Natural killer cell treated with Interleukin-12 subunit alpha and Interleukin-12 subunit beta and Interleukin-15 and Interleukin-18, amount 100 ng/mL, for 72 hours (primary cell): ENCODE results near the gene TMCC3. TPM values are rescaled to one million over a fixed set of nuclear protein-coding genes. Genes with fewer than 3 reads are reported as not detected.

Source experiments
- ATAC-seq, 2 donors: fragments of 150-1000 bp; cut with Tn5 transposase in 1 of 2; sonication (Bioruptor Pico), chemical (Tn5 transposase) in 1 of 2; 2 replicates each; pipeline ENCODE4 v1.10.0; 2021
- DNase-seq: peaks from one replicate; pipeline ENCODE4 v3.0.0; 2022; ENCODE audit warnings: low spot score
- H3K27ac Mint-ChIP-seq, 2 donors: 1 replicate in 1 of 2; 2 replicates in 1 of 2; pipeline ENCODE4 v1.8.0; 2022; ENCODE audit warnings: mixed read lengths in 2 of 2, mild to moderate bottlenecking in 1 of 2, moderate library complexity in 1 of 2
- H3K27me3 Mint-ChIP-seq, 2 donors: 1 replicate in 1 of 2; 2 replicates in 1 of 2; pipeline ENCODE4 v1.8.0; 2022; ENCODE audit warnings: mixed read lengths in 2 of 2
- H3K36me3 Mint-ChIP-seq: one replicate; pipeline ENCODE4 v1.8.0; 2022; ENCODE audit warnings: mixed read lengths
- H3K4me1 Mint-ChIP-seq, 2 donors: 1 replicate in 1 of 2; 2 replicates in 1 of 2; pipeline ENCODE4 v1.8.0; 2022; ENCODE audit warnings: low read depth in 2 of 2, mixed read lengths in 2 of 2, mild to moderate bottlenecking in 1 of 2
- H3K4me3 Mint-ChIP-seq: one replicate; pipeline ENCODE4 v1.8.0; 2022; ENCODE audit warnings: mixed read lengths
- H3K9me3 Mint-ChIP-seq: 2 replicates; pipeline ENCODE4 v1.8.0; 2022; ENCODE audit warnings: mixed read lengths
- total RNA-seq, 2 donors: library from RNA; stranded (reverse); gene quantifications; one replicate each; pipeline ENCODE4 v1.2.3, GENCODE V29; 2022

TMCC3 gene
- total RNA-seq, 2 donors from 2014 or later: 1.8 to 3.5 TPM

DNA sequence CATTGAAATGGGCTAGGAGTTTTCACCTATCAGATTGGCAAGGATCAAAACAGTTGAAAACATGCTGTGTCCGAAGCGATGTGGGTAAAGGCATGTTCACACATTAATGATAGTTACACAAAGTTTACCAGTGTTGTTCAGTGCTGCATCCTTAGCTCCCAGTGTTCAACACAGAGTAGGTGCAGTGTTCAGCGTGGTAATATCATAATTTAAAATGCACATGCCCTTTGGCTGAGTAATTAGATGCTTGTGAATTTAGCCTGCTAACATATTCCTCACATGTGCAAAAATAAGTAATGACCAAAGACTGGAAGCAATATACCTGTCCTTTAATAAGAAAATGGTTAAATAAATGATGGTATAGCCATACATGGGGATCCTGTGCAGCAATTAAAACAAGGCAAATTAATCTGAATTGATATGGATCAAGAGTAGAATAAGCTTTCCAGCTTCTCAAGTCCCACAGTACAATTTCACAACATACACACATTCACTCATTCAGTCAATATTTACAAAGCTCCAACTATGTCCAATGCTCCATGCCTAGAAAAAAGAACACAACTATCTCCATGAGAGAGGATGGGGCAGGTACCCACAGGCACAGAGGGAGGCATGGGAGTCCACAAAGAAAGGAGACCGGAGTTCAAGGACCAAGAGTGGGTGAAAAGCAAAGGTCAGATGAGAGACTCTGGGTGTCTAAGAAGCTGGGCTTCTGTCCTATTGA lies 12.8 kb downstream of the TMCC3 start:
- no peak for DNase-seq
- H3K27me3 Mint-ChIP-seq: no peaks in the 10 kb centered on the region
- no peak overlapping the region for H3K4me3 Mint-ChIP-seq
- no peaks in the 10 kb centered on the region for H3K36me3 Mint-ChIP-seq
- no peak overlapping the region for H3K27ac Mint-ChIP-seq
- no peaks in the 10 kb centered on the region for H3K9me3 Mint-ChIP-seq
- ATAC-seq: no peak
- peaks cover 21 to 23% of the 10 kb centered on the region in 2 donors for H3K4me1 Mint-ChIP-seq

DNA sequence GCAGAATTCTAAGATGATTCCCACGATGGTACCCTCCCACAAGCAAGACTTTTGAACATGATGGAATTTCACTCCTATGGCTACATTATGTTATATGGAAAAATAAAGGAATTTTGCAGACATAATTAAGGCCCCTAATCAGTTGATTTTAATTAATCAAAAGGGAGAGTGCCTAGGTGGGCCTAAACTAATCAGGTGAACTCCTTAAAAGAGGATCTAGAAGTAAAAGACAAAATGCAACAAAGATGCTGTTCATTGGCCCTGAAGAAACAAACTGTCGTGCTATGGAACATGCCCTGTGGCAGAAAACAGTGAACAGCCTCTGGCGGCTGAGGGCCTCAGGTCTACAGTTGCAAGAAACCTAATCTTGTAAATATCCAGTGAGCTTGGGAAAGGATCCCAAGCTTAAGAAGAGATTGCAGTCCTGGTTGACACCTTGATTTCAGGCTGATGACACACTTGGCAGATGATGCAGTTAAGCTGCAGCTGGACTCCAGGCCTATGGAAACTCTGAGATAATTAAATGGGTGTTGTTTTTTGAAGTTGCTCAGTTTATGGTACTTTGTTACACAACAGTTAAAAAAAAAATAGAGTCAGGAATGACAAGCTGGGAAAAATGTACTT lies 13.8 kb downstream of the TMCC3 start:
- H3K27ac Mint-ChIP-seq: no peak overlapping the region
- DNase-seq (no peak), ATAC-seq (no peak)
- no peaks in the 10 kb centered on the region for H3K9me3 Mint-ChIP-seq
- H3K4me3 Mint-ChIP-seq: no peak overlapping the region
- no peaks in the 10 kb centered on the region for H3K36me3 Mint-ChIP-seq
- H3K4me1 Mint-ChIP-seq: peaks cover 19 to 20% of the 10 kb centered on the region in 2 donors
- no peaks in the 10 kb centered on the region for H3K27me3 Mint-ChIP-seq

DNA sequence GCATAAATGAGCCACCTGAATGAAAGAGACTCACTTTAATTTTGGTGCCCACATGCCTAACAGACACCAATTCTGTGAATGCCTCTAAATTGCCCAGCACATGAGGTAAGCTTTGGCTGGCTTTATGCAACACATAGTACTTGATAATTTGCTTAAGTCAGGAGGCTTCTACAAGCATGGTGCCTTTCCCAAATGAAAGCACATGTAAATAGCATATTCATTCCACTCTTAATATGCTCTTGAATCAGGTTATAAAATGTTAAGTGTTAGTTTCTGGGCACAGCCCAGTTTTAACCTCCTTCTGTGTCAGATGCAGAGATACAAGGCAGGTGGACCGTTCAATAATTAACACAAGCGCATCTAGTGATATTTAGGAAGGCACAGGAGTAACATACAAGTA lies 15.6 kb downstream of the TMCC3 start:
- no peaks in the 10 kb centered on the region for H3K9me3 Mint-ChIP-seq
- no peaks in the 10 kb centered on the region for H3K36me3 Mint-ChIP-seq
- H3K4me3 Mint-ChIP-seq: no peak overlapping the region
- H3K4me1 Mint-ChIP-seq: peaks cover 7 to 8% of the 10 kb centered on the region in 2 donors
- ATAC-seq: no peak
- no peak for DNase-seq
- no peak overlapping the region for H3K27ac Mint-ChIP-seq
- H3K27me3 Mint-ChIP-seq: no peaks in the 10 kb centered on the region

DNA sequence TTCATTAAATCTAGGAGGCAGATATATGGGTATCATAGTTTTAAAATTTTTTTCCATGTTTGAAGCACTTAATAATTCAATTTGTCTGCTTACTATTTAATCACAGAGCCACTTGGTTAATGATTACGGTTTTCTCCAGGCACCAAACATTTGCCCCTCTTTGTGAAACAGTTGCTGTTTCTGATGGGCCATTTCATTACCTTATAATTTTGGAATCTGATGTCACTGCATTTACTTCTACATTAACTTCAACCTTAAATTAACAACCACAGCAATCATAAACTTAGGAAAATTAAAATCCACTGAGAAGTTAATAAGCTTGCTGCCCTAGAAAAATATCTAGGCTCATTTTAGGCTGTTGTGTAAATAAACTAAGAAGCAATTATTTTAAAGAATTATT lies 17.0 kb downstream of the TMCC3 start:
- no peaks in the 10 kb centered on the region for H3K36me3 Mint-ChIP-seq
- no peaks in the 10 kb centered on the region for H3K27me3 Mint-ChIP-seq
- ATAC-seq: no peak
- no peaks in the 10 kb centered on the region for H3K9me3 Mint-ChIP-seq
- peaks cover 4 to 6% of the 10 kb centered on the region in 2 donors for H3K4me1 Mint-ChIP-seq
- H3K4me3 Mint-ChIP-seq: no peak overlapping the region
- no peak for DNase-seq
- H3K27ac Mint-ChIP-seq: no peak overlapping the region

DNA sequence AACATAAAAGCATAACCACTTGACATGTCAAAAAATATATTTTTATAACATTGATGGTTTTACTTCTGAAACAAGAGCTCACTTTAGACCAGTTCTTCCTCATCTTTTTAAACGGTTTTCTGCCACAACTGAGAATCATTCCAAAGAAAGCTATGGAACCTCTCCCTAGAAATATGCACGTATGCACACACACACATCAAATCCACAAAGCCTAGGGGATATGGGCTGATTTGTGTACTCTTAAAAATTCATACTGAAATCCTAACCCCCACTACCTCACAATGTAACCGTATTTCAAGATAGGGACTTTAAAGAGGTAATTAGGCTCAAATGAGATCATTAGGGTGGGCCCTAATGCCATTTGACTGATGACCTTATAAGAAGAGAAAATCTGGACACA lies 19.3 kb downstream of the TMCC3 start:
- no peaks in the 10 kb centered on the region for H3K36me3 Mint-ChIP-seq
- H3K4me1 Mint-ChIP-seq: peaks cover 11 to 12% of the 10 kb centered on the region in 2 donors
- H3K27ac Mint-ChIP-seq: no peak overlapping the region
- H3K27me3 Mint-ChIP-seq: no peaks in the 10 kb centered on the region
- H3K4me3 Mint-ChIP-seq: no peak overlapping the region
- ATAC-seq: no peak
- no peak for DNase-seq
- H3K9me3 Mint-ChIP-seq: no peaks in the 10 kb centered on the region

DNA sequence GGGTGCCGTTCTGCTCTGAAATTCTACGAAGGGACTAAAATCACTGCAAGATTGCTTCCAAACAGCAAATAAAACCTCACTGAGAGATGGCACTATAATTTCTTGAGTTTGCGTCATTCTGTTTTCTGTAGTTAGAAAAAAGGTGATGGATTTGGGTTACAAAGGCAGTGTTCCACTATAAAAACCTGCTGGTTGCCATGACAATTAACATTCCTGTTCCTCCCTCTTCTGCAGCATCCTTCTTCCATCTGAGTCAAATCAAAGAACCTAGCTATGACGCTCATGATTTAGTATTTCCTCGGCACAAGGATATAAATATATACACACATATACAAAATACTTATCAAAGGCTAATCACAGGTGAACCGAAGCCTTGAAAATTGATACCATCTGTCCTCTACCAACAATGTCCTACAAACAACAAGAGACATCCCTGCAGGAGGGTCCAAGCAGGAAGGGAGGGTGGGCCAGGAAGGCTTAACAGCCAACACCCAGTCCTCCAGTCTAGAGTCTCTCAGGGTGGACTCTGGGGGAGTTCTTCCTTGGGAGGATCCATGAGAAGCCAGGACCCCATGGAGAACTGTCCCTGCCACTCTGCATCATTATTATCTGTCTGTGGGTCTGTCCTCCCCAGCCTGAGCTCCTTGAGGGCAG lies 21.4 kb downstream of the TMCC3 start:
- Mint-ChIP-seq H3K27me3 (no peaks in the 10 kb centered on the region), H3K4me3 (no peak overlapping the region), H3K36me3 (no peaks in the 10 kb centered on the region), H3K27ac (peak overlapping the region in 1 of 2 donors; percentile 27), H3K4me1 (peaks cover 11 to 12% of the 10 kb centered on the region in 2 donors), H3K9me3 (no peaks in the 10 kb centered on the region)
- ATAC-seq (peak in 1 of 2 donors; percentile 50), DNase-seq (no peak)

DNA sequence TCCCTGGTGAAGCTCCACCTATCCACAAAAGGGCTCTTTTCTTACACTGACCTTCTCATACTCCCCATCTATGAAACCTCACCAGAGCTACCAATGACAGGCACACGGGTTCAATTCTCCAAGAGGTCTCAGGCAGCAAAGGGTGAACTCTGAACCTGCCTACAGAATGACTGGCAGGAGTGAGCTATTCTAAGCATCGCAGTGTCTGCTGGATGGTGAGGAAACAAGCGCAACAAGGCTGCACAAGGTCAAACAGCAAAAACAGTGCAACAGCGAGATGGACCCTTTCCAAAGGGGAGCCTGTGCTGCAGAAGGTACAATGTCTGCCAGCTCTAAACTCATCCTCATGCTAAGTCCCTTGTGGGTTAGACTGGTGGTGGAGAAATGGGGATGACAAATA lies 22.0 kb downstream of the TMCC3 start:
- Mint-ChIP-seq H3K4me1 (peaks cover 11 to 14% of the 10 kb centered on the region in 2 donors), H3K36me3 (no peaks in the 10 kb centered on the region), H3K9me3 (no peaks in the 10 kb centered on the region), H3K27ac (no peak overlapping the region), H3K27me3 (no peaks in the 10 kb centered on the region), H3K4me3 (no peak overlapping the region)
- ATAC-seq (no peak), DNase-seq (no peak)

DNA sequence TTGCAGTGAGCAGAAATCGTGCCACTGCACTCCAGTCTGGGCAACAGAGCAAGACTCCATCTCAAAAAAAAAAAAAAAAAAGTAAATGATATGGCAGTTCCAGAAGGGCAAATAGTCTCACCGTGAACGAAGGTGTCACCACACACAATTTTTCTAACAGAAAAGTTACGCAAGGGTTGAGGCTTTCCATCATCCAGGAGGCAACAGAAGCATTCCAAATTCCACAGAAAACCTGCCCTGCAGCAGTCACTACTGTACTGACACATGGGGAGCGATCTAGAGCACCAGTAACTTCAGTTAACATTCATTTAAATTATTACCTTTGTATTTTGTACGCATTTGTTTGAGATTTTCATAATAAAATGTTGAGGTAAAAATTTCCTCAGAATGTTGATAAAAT lies 24.8 kb downstream of the TMCC3 start:
- Mint-ChIP-seq H3K27ac (no peak overlapping the region), H3K4me1 (peaks cover 27% of the 10 kb centered on the region in 2 donors), H3K9me3 (no peaks in the 10 kb centered on the region), H3K4me3 (no peak overlapping the region), H3K27me3 (no peaks in the 10 kb centered on the region), H3K36me3 (no peaks in the 10 kb centered on the region)
- no peak for ATAC-seq
- DNase-seq: no peak

DNA sequence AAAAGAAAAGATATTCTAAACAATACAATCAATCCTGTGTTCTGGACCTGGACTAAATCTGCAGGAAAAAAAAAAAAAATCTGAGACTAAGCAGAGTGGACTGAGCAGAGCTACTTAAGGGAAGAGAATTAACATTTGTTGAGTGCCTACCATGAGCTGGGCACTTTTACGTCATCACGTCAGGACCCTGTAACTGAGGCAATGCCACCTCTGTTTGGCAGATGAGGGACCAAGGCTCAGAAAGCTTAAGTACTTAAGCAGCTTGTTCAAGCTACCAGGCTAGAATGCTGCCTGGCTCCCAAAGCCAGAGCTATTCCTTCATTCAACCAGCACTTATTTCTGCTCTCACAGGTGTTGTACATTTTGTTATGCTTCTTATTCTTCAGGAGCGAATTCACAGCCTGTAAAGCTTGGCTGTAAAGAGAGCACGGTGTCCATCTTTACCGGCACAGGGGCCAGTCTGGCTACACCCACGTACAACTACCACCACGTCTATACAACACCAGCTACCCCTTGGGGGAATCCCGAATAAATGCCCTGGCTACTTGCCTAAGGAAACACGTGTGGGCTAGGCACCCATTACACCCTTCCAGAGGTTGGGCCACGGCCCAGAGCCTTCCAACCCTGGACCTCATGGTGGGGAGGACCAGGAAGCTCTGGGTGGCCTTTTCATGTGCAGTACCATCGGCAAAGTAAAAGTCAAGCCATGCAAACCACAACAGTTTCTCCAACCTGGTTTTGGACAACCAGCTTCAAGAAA lies 27.0 kb downstream of the TMCC3 start:
- H3K36me3 Mint-ChIP-seq: no peaks in the 10 kb centered on the region

DNA sequence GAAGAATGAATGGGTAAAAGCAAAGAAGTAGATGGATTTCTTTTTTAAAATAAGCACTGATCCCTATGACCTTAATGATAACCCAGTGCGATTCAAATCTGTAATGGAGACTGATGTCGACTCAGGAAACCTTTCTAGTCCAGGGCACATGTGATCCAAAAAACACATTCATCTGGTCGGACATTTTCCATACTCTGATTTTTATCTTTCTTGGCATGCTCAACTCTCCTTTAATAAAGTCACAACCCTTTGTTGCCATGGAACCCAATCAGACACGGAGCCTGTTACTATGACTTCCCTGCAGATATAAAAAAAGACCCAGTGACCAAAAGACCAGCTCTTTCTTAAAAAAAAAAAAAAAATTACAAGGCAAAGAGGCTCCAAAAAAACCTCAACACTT lies 27.9 kb downstream of the TMCC3 start:
- Mint-ChIP-seq H3K36me3 (no peaks in the 10 kb centered on the region), H3K27ac (peak overlapping the region; percentile 92), H3K4me3 (peak overlapping the region; percentile 82), H3K4me1 (peaks cover 24% of the 10 kb centered on the region in 2 donors), H3K9me3 (no peaks in the 10 kb centered on the region), H3K27me3 (no peaks in the 10 kb centered on the region)
- DNase-seq: no peak
- no peak for ATAC-seq

More for the DNA sequence above, 27.0 kb downstream of the TMCC3 start:
- Mint-ChIP-seq H3K9me3 (no peaks in the 10 kb centered on the region), H3K27me3 (no peaks in the 10 kb centered on the region), H3K4me1 (peaks cover 27 to 28% of the 10 kb centered on the region in 2 donors), H3K4me3 (no peak overlapping the region), H3K27ac (peak overlapping the region in 1 of 2 donors; percentile 92)
- DNase-seq (no peak), ATAC-seq (no peak)

DNA sequence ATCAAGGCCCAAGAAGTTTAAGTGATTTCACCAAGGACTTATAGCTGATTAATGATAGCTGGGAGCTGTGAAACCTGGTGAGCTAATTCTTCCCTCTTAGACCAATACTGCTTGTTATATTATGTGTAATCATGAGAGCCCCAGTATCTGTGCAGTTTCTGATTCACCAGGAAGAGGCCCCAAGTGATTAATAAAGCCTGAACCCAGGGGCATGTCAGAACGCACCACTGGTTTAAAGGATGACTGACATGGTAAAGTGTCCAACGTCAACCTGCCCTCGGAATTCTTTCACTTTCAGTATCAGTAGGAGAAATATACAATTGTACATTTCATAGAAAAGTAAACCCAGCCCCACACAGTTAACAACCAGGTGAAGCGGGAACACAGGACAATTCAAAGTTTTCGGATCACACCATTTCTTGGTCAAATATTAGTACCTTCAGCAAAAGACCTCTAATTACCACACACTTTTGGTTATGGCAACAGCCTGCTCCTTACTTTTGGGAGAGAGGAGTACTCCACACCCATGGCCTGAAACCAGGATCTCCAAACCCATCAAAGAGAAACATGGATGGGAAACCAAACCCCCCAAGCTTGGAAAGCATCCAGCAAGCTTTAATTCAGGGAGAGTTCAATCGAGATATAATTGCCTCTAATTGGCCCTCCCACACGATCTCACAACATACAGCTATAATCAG lies 28.5 kb downstream of the TMCC3 start:
- H3K36me3 Mint-ChIP-seq: no peaks in the 10 kb centered on the region
- no peaks in the 10 kb centered on the region for H3K27me3 Mint-ChIP-seq
- DNase-seq: peak; percentile 69
- peak overlapping the region; percentile 82 for H3K4me3 Mint-ChIP-seq
- no peaks in the 10 kb centered on the region for H3K9me3 Mint-ChIP-seq
- H3K4me1 Mint-ChIP-seq: peaks cover 20% of the 10 kb centered on the region in 2 donors
- ATAC-seq: peak; percentile 98
- peak overlapping the region; percentile 92 for H3K27ac Mint-ChIP-seq

DNA sequence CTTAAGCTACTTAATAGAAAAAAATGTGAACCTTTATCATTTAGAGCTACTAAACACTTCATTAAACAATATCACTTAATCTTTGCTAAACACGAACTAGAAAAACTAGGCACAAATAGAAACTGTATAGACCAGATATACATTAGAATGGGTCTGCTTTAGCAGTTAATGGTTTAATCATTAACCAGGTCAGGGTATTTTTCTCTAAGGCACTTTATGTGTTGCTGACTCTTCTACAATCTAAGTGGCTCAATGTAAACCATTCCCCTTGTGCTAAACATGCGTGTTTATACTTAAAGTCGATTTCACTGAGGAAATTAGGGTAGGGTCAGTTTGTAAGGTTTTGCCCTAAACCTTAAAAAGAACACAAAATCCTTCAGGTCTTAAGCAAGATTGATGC lies 29.7 kb downstream of the TMCC3 start:
- Mint-ChIP-seq H3K4me3 (no peak overlapping the region), H3K36me3 (no peaks in the 10 kb centered on the region), H3K9me3 (no peaks in the 10 kb centered on the region), H3K27me3 (no peaks in the 10 kb centered on the region), H3K4me1 (peaks cover 20% of the 10 kb centered on the region in 2 donors), H3K27ac (peak overlapping the region; percentile 92)
- ATAC-seq (no peak), DNase-seq (no peak)

DNA sequence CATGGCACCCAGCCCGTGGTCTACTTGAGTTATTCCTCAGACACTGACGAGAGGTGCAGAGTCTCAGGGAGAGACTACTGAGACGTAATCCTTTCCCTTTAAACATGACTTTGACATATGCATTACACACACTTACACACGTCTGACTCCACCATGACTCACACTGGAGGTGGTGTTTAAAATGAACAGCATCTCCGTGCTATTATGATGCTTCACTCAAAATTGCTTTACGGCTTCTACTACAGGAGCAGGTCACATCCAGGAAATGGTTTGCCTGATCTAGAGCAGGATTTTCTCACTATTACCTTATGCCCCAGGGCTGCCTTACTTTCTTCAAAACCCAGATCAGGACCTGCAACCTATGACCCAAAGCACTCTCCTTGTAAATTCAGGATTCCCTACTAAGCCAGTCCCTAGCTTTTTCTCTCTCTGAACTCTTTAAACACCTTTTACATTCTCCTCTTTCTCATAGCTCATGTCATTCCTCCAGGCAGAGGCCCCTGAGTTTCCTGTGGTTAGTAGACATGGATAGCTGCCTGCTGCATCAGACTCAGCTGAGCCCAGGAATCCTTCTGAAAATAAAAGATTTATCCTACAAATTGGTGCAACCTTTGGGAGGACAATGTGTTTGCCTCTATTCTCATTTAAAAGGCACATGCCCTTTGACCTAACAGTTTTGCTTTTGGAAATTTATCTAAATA lies 31.2 kb downstream of the TMCC3 start:
- no peaks in the 10 kb centered on the region for H3K27me3 Mint-ChIP-seq
- no peaks in the 10 kb centered on the region for H3K36me3 Mint-ChIP-seq
- peak in 1 of 2 donors; percentile 73 for ATAC-seq
- H3K4me1 Mint-ChIP-seq: peaks cover 20 to 26% of the 10 kb centered on the region in 2 donors
- H3K4me3 Mint-ChIP-seq: no peak overlapping the region
- H3K27ac Mint-ChIP-seq: no peak overlapping the region
- no peak for DNase-seq
- H3K9me3 Mint-ChIP-seq: no peaks in the 10 kb centered on the region
